ENCODE measurements around the gene MBP. TPM values are rescaled to one million over a fixed set of nuclear protein-coding genes. Genes with fewer than 3 reads are reported as not detected.

MBP gene
- total RNA-seq, 1 experiment from 2014 or later = not detected

DNA sequence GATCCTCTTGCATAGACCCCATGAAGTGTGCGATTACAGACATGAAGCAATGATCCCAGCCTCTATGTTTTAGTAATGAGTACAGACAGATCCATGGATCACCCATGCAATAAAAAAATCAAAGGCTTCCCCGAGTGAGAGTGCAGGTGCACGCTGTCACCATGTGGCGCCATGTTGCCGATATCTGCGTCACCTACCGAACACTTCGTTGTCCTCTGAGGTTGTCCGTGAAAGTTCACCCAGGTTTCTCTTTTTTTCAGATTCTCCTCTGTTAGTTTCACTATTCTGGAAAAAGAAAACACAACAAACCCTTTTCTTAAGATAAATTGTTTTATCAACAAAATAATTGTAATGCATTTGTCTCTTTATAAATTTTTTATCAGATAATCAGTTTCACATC is 66.5 kb downstream of the MBP start:
- no peak for DNase-seq (ENCODE audit: low spot score)

GRCh38 chr18:77065221-77065981 is 67.2 kb downstream of the MBP start:
- DNase-seq (ENCODE audit: low spot score) = peak; percentile 78

GRCh38 chr18:77063260-77063659 is 69.3 kb downstream of the MBP start:
- DNase-seq (ENCODE audit: low spot score) = peak; percentile 68

DNA sequence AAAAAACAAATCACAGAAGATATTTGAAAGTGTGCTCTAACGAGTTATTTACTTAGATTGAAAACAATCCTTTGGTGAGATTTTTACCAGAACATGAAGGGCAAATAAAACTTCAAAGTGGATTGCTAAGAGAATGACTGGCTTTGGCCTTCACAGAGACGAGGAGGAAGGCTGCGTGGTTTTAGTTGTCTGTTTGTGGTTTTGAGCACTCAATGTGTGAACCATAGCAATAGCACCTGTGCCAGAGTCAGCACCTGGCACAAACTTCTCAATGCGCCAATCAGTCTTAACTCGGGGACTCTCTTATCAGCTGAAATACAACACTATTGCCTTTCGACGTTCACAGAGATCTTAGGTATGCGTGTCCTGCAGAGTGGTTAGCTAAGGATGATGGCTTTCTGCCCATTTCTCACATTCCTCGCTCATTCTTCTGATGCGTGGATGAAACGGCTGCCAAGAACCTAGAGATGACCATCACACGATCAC is 70.0 kb downstream of the MBP start:
- peak; percentile 69 for DNase-seq (ENCODE audit: low spot score)

DNA sequence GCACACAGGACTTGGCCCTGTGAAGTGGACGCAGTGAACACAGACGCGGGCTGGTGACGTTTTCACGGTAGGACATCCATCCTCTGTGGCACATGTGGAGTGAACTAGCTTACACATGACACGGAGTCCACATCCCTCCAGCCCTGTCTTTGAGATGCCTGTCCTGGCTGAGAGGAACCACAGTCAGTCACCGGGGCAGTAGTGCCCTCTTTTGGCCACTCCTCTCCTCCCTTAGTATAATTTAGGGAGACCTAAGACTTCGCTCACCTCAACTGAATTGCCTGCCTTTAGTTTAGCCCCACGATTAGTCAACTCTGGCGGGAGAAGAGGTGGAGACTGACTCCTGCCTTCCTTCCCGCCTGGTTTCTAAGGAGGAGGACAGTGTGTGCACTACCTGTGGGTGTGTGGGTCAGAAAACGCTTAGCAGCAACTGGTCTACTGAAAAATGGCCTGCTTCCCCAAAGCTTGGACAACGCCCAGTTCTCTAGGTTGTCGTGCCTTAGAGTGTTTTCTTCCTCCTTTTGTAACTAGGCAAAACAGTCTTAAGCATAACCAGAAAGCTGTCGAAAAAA is 70.6 kb downstream of the MBP start:
- no peak for DNase-seq (ENCODE audit: low spot score)

GRCh38 chr18:77061281-77061945 is 71.2 kb downstream of the MBP start:
- no peak for DNase-seq (ENCODE audit: low spot score)

DNA sequence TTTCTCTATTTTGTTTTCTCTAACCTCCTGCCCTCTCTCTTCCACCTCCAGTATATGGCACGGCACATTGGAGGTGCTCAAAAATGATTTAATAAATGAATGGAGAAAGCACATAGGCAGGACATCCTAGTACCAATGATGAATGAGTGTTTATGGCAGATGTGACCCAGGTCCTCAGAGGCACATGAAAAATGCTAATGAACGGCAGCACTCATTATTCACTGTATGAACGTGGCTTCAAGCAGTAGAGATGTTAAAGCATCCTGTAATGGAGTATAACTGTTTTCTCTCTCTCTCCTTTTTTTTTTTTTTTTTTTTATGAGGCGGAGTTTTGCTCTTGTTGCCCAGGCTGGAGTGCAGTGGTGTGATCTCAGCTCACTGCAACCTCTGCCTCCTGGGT is 72.4 kb downstream of the MBP start:
- DNase-seq (ENCODE audit: low spot score) = no peak

- peak; percentile 41 for DNase-seq (ENCODE audit: low spot score)
These were observed 73.2 kb downstream of the MBP start for GRCh38 chr18:77059294-77059916.

DNA sequence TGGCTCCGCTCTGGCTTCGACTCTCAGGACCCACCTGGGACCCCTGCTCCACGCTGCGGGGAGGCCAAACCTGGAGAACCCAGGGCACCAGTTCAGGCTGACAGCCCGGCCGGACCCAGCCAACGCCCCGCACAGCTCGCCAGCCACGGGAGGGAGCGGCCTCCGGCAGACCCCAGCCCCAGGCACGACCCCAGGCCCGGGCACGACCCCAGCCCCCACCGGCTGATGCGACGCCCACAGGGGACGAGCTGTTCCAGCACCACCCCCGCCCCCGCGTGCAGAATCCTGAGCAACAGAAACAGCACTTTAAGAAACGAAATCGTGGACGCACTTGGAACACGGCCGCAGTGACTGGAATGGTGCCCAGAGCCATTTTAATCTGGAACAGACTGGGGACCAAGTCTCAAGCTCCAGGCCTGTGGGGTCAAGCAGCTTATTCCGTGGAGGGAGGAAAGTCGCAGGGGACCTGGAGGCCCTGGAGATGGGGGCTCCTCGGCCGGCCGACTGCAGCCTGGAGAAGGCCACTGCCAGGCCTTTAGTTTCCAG is 74.2 kb downstream of the MBP start:
- no peak for DNase-seq (ENCODE audit: low spot score)

GRCh38 chr18:77057006-77057395 is 75.6 kb downstream of the MBP start:
- no peak for DNase-seq (ENCODE audit: low spot score)

GRCh38 chr18:77056344-77057005 is 76.1 kb downstream of the MBP start:
- no peak for DNase-seq (ENCODE audit: low spot score)

- no peak for DNase-seq (ENCODE audit: low spot score)
These were observed 76.9 kb downstream of the MBP start for GRCh38 chr18:77055429-77056300.

- DNase-seq (ENCODE audit: low spot score) = peak; percentile 61
These were observed 77.8 kb downstream of the MBP start for GRCh38 chr18:77054606-77055428.

- DNase-seq (ENCODE audit: low spot score) = no peak
These were observed 78.3 kb downstream of the MBP start for GRCh38 chr18:77054288-77054605.

DNA sequence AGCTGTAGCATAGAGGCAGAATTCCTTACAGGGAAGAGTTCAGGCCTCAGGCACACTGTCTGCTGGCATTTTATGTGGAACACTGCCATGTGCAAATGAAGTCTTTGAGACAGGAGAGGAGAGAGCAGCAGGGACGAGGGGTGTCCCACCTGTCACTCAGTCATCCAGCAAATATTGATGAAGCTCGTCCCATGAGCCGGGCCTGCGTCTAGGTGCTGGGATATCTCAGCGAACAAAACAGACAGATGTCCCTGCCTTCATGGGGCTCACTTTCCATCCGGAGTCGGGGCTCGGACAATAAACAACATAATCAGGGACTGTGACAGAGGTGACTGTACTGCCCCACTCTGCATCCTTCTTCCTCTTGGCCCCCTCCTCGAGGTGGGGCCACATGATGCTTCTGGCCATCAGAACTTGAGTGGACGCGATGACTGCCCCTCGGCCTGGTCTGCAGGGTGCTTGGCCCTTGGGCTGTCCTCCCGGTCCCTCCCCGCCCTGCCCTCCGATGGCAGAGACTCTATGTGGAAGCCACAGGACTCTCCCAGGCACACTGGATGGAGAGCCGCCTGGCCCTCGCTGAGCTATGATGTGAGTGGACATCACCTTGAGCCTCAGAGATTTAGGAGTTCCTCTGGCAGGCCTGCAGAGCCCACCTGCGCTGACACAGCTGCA is 78.8 kb downstream of the MBP start:
- no peak for DNase-seq (ENCODE audit: low spot score)

- no peak for DNase-seq (ENCODE audit: low spot score)
These were observed 79.6 kb downstream of the MBP start for GRCh38 chr18:77052983-77053309.

GRCh38 chr18:77052297-77052982 is 80.1 kb downstream of the MBP start:
- no peak for DNase-seq (ENCODE audit: low spot score)

GRCh38 chr18:77051581-77052296 is 80.8 kb downstream of the MBP start:
- DNase-seq (ENCODE audit: low spot score) = no peak
